ENCODE data around the gene HTR2B.

DNA sequence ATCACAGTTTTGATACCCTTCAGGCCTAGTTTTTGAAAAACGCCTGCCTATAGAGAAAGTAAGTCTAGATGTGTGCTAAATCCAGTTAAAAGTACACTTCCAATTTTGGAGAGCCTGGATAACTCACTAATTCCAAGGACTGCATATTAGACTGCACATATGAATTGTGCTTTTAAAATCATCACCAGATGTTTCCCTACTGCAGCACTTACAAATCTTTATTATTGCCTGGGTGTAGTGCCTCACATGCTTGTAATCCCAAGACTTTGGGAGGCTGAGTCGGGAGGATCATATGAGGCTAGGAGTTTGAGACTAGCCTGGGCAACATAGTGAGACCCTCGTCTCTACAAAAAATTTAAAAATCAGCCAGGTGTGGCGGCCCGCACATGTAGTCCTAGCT is 35.9 kb upstream of the HTR2B start:
- TF ChIP-seq, protein P1, sequence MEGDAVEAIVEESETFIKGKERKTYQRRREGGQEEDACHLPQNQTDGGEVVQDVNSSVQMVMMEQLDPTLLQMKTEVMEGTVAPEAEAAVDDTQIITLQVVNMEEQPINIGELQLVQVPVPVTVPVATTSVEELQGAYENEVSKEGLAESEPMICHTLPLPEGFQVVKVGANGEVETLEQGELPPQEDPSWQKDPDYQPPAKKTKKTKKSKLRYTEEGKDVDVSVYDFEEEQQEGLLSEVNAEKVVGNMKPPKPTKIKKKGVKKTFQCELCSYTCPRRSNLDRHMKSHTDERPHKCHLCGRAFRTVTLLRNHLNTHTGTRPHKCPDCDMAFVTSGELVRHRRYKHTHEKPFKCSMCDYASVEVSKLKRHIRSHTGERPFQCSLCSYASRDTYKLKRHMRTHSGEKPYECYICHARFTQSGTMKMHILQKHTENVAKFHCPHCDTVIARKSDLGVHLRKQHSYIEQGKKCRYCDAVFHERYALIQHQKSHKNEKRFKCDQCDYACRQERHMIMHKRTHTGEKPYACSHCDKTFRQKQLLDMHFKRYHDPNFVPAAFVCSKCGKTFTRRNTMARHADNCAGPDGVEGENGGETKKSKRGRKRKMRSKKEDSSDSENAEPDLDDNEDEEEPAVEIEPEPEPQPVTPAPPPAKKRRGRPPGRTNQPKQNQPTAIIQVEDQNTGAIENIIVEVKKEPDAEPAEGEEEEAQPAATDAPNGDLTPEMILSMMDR (IDR thresholded peaks at IDR 0.05) = no peak
- no peak for TF ChIP-seq POLR2A (IDR thresholded peaks at IDR 0.05)
- TF ChIP-seq EP300 (IDR thresholded peaks at IDR 0.05) = no peak

All from tibial nerve (tissue), 4 donors.